IPS-18a (cell line): Measurements from ENCODE around the gene MEST.

ENCODE experiments used
- H3K27ac ChIP-seq: one replicate; pipeline ENCODE4 v1.5.1; 2013; ENCODE audit warnings: low read length
- H3K27me3 ChIP-seq: one replicate; pipeline ENCODE4 v1.6.1; 2013; ENCODE audit warnings: mild to moderate bottlenecking, low read length; ENCODE audit not compliant: control insufficient read depth, insufficient read depth
- H3K36me3 ChIP-seq: one replicate; pipeline ENCODE4 v1.6.1; 2013; ENCODE audit warnings: low read depth, low read length; ENCODE audit not compliant: control insufficient read depth
- H3K4me1 ChIP-seq: one replicate; pipeline ENCODE4 v1.6.1; 2013; ENCODE audit warnings: low read depth, low read length; ENCODE audit not compliant: control insufficient read depth
- H3K4me3 ChIP-seq: one replicate; pipeline ENCODE4 v1.5.1; 2013; ENCODE audit warnings: low read length
- H3K9ac ChIP-seq: one replicate; pipeline ENCODE4 v1.6.1; 2013; ENCODE audit warnings: mild to moderate bottlenecking, low read length, moderate library complexity
- H3K9me3 ChIP-seq: one replicate; pipeline ENCODE4 v1.6.1; 2013; ENCODE audit warnings: low read depth, low read length; ENCODE audit not compliant: control insufficient read depth

The MEST gene

GRCh38 chr7:130486114-130486953 is 5.6 kb upstream of the MEST start:
- Histone ChIP-seq H3K27me3 (peaks cover 9% of the 10 kb centered on the region), H3K4me3 (peak overlapping the region; percentile 72), H3K4me1 (peaks cover 24% of the 10 kb centered on the region), H3K36me3 (no peaks in the 10 kb centered on the region), H3K9me3 (no peaks in the 10 kb centered on the region), H3K27ac (no peak overlapping the region), H3K9ac (peak overlapping the region; percentile 76)

GRCh38 chr7:130486954-130487436 is 4.9 kb upstream of the MEST start:
- Histone ChIP-seq H3K9ac (peak overlapping the region; percentile 76), H3K9me3 (no peaks in the 10 kb centered on the region), H3K27me3 (peaks cover 13% of the 10 kb centered on the region), H3K27ac (no peak overlapping the region), H3K4me3 (peak overlapping the region; percentile 72), H3K36me3 (no peaks in the 10 kb centered on the region), H3K4me1 (peaks cover 24% of the 10 kb centered on the region)

GRCh38 chr7:130488392-130489139 is 3.3 kb upstream of the MEST start:
- H3K36me3 ChIP-seq = no peaks in the 10 kb centered on the region
- H3K27ac ChIP-seq = no peak overlapping the region
- no peak overlapping the region for H3K4me3 ChIP-seq
- H3K4me1 ChIP-seq = peaks cover 28% of the 10 kb centered on the region
- peaks cover 27% of the 10 kb centered on the region for H3K27me3 ChIP-seq
- H3K9ac ChIP-seq = no peak overlapping the region
- H3K9me3 ChIP-seq = no peaks in the 10 kb centered on the region

GRCh38 chr7:130489140-130489983 is 2.5 kb upstream of the MEST start:
- Histone ChIP-seq H3K27me3 (peaks cover 34% of the 10 kb centered on the region), H3K9me3 (no peaks in the 10 kb centered on the region), H3K36me3 (no peaks in the 10 kb centered on the region), H3K4me3 (peak overlapping the region; percentile 31), H3K27ac (no peak overlapping the region), H3K9ac (peak overlapping the region; percentile 65), H3K4me1 (peaks cover 29% of the 10 kb centered on the region)

- H3K4me3 ChIP-seq = peak overlapping the region; percentile 64
- H3K9ac ChIP-seq = peak overlapping the region; percentile 65
- H3K9me3 ChIP-seq = no peaks in the 10 kb centered on the region
- no peaks in the 10 kb centered on the region for H3K36me3 ChIP-seq
- H3K4me1 ChIP-seq = peaks cover 29% of the 10 kb centered on the region
- peaks cover 31% of the 10 kb centered on the region for H3K27me3 ChIP-seq
- peak overlapping the region; percentile 44 for H3K27ac ChIP-seq
Observed at GRCh38 chr7:130490311-130490791, 1.5 kb upstream of the MEST start.

- Histone ChIP-seq H3K27me3 (peaks cover 28% of the 10 kb centered on the region), H3K9ac (peak overlapping the region; percentile 65), H3K4me1 (peaks cover 24% of the 10 kb centered on the region), H3K4me3 (peak overlapping the region; percentile 64), H3K27ac (no peak overlapping the region), H3K36me3 (peaks cover 3% of the 10 kb centered on the region), H3K9me3 (no peaks in the 10 kb centered on the region)
Observed at GRCh38 chr7:130490888-130491804, 739 bp upstream of the MEST start.

- peaks cover 28% of the 10 kb centered on the region for H3K27me3 ChIP-seq
- H3K36me3 ChIP-seq = peaks cover 10% of the 10 kb centered on the region
- peak overlapping the region; percentile 64 for H3K4me3 ChIP-seq
- no peak overlapping the region for H3K27ac ChIP-seq
- H3K9ac ChIP-seq = peak overlapping the region; percentile 28
- no peaks in the 10 kb centered on the region for H3K9me3 ChIP-seq
- H3K4me1 ChIP-seq = peaks cover 19% of the 10 kb centered on the region
Observed at GRCh38 chr7:130492523-130493274, 814 bp downstream of the MEST start.

GRCh38 chr7:130493275-130493873 is 1.5 kb downstream of the MEST start:
- Histone ChIP-seq H3K36me3 (peaks cover 17% of the 10 kb centered on the region), H3K9me3 (no peaks in the 10 kb centered on the region), H3K4me3 (peak overlapping the region; percentile 64), H3K4me1 (peaks cover 19% of the 10 kb centered on the region), H3K9ac (peak overlapping the region; percentile 28), H3K27ac (no peak overlapping the region), H3K27me3 (peaks cover 28% of the 10 kb centered on the region)

- no peak overlapping the region for H3K9ac ChIP-seq
- H3K9me3 ChIP-seq = no peaks in the 10 kb centered on the region
- H3K27ac ChIP-seq = no peak overlapping the region
- peaks cover 12% of the 10 kb centered on the region for H3K4me1 ChIP-seq
- peaks cover 28% of the 10 kb centered on the region for H3K27me3 ChIP-seq
- H3K36me3 ChIP-seq = peaks cover 28% of the 10 kb centered on the region
- peak overlapping the region; percentile 64 for H3K4me3 ChIP-seq
Observed at GRCh38 chr7:130494431-130494858, 2.6 kb downstream of the MEST start.
